ENCODE data around the gene FZR1. TPM values are rescaled to one million over a fixed set of nuclear protein-coding genes. Genes with fewer than 3 reads are reported as not detected.

Gene FZR1
- total RNA-seq, 1 donor from 2014 or later = 51.9 TPM

- DNase-seq (ENCODE audit: low read depth) = no peak
- H3K4me3 ChIP-seq (ENCODE audit: low read depth, low read length) = no peak overlapping the region
- TF ChIP-seq CTCF (IDR thresholded peaks at IDR 0.05; ENCODE audit: insufficient read depth, low read length, poor library complexity, severe bottlenecking) = no peak
- H3K27me3 ChIP-seq (ENCODE audit: control insufficient read depth, insufficient read depth, low read length) = no peaks in the 10 kb centered on the region
- peaks cover 1% of the 10 kb centered on the region for H3K36me3 ChIP-seq (ENCODE audit: control insufficient read depth, insufficient read depth, low read length)
These were observed 13.2 kb upstream of the FZR1 start for GRCh38 chr19:3492919-3493318.

DNA sequence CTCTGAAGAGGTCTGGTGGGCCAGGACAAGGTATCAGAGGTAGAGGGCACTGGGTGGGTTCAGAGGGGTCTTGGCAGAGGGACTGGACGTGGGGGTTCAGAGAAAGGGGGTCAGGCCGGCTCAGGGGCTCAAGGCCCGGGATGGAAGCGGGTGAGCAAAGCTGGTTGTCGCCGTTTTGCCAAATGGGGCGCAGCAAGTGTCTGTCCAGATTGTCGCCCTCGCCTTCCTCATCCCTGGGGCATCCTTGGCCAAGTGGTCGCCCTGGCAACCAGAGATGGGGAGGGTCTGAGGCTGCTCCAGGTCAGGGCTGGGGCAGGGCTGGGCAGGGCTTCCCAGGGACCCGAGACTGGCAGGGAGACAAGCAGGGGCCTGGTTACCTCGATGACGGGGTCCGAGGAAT is 12.5 kb upstream of the FZR1 start:
- Histone ChIP-seq H3K4me3 (ENCODE audit: low read depth, low read length) (no peak overlapping the region), H3K36me3 (ENCODE audit: control insufficient read depth, insufficient read depth, low read length) (peaks cover 1% of the 10 kb centered on the region)
- no peak for TF ChIP-seq CTCF (IDR thresholded peaks at IDR 0.05; ENCODE audit: insufficient read depth, low read length, poor library complexity, severe bottlenecking)

DNA sequence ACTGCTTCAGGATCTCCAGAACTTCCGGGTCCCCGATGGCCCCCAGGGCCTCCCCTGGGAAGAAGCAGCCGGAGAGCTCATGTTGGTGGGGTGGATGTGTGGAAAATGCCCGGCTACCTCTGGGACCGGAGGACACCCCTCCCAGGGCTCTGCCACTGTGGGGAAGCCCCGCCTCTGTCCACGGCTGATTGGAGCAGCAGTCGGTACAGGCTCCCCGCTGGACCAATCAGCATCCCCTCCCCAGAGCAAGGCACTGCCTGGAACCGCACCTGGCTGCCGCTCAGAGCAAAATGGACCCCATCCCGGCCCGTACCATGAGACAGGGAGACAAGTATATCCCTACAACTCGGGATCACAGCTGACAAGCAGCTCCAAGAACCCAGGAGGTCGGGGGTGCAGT is 12.1 kb upstream of the FZR1 start:
- no peak for TF ChIP-seq CTCF (IDR thresholded peaks at IDR 0.05; ENCODE audit: insufficient read depth, low read length, poor library complexity, severe bottlenecking)
- Histone ChIP-seq H3K27me3 (ENCODE audit: control insufficient read depth, insufficient read depth, low read length) (no peaks in the 10 kb centered on the region), H3K36me3 (ENCODE audit: control insufficient read depth, insufficient read depth, low read length) (peaks cover 1% of the 10 kb centered on the region), H3K4me3 (ENCODE audit: low read depth, low read length) (no peak overlapping the region)
- DNase-seq (ENCODE audit: low read depth) = no peak

More for the DNA sequence above, 12.5 kb upstream of the FZR1 start:
- H3K27me3 ChIP-seq (ENCODE audit: control insufficient read depth, insufficient read depth, low read length) = no peaks in the 10 kb centered on the region
- DNase-seq (ENCODE audit: low read depth) = no peak

DNA sequence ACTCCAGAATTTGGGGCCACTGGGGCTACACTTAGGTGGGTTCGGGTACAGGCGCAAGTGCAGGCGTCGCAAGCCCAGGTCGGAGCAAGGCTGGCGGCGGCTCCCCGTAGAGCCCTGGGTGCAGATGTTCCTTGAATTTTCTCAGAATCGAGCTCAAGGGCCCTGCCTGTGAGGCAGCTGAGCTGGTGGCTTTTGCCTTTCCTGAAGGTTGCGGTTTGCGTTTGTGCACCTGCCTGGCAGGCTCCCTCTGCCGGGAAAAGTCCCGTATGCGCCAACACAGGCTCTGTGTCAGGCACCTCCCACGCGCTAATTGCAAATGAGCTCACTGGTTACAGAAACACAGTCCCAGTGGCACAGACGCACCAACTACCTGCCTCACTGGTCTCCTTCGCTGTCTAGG is 11.6 kb upstream of the FZR1 start:
- TF ChIP-seq CTCF (IDR thresholded peaks at IDR 0.05; ENCODE audit: insufficient read depth, low read length, poor library complexity, severe bottlenecking) = no peak
- H3K4me3 ChIP-seq (ENCODE audit: low read depth, low read length) = no peak overlapping the region
- no peaks in the 10 kb centered on the region for H3K27me3 ChIP-seq (ENCODE audit: control insufficient read depth, insufficient read depth, low read length)
- no peak for DNase-seq (ENCODE audit: low read depth)
- H3K36me3 ChIP-seq (ENCODE audit: control insufficient read depth, insufficient read depth, low read length) = peaks cover 1% of the 10 kb centered on the region

- H3K4me3 ChIP-seq (ENCODE audit: low read depth, low read length) = no peak overlapping the region
- H3K36me3 ChIP-seq (ENCODE audit: control insufficient read depth, insufficient read depth, low read length) = peaks cover 1% of the 10 kb centered on the region
- H3K27me3 ChIP-seq (ENCODE audit: control insufficient read depth, insufficient read depth, low read length) = no peaks in the 10 kb centered on the region
- no peak for TF ChIP-seq CTCF (IDR thresholded peaks at IDR 0.05; ENCODE audit: insufficient read depth, low read length, poor library complexity, severe bottlenecking)
- no peak for DNase-seq (ENCODE audit: low read depth)
These were observed 9.5 kb upstream of the FZR1 start for GRCh38 chr19:3496392-3497273.
